ENCODE data around the gene PAK4.
"Not testable (repeated sequence)": the region's sequence is repeated elsewhere in the genome, so short reads cannot be mapped to it uniquely, and the experiment has no call there.

Gene PAK4

GRCh38 chr19:39125554-39126311 is at the start of gene PAK4:
TSS of gene PAK4 (plus strand) at chr19:39125786. CDS start at chr19:39169554, 43,768 bp downstream.
- peak; percentile 99 for DNase-seq

- no peak for DNase-seq
Measured at GRCh38 chr19:39077323-39077722, 48.3 kb upstream of the PAK4 start.

GRCh38 chr19:39078436-39079200 is 47.0 kb upstream of the PAK4 start:
- DNase-seq: no peak

GRCh38 chr19:39080431-39080830 is 45.2 kb upstream of the PAK4 start:
- DNase-seq: no peak

GRCh38 chr19:39082167-39082566 is 43.4 kb upstream of the PAK4 start:
- DNase-seq: no peak

GRCh38 chr19:39082745-39083598 is 42.6 kb upstream of the PAK4 start:
- DNase-seq: peak; percentile 16

GRCh38 chr19:39083599-39083982 is 42.0 kb upstream of the PAK4 start:
- DNase-seq: no peak

GRCh38 chr19:39083983-39084731 is 41.4 kb upstream of the PAK4 start, which contains the start of gene ACP7:
TSS of gene ACP7 (plus strand) at chr19:39084368. CDS start at chr19:39085270, 902 bp downstream.
- DNase-seq: peak; percentile 14

GRCh38 chr19:39084732-39085080 is 40.9 kb upstream of the PAK4 start:
- DNase-seq: no peak

GRCh38 chr19:39085392-39085791 is 40.2 kb upstream of the PAK4 start:
- no peak for DNase-seq

GRCh38 chr19:39086386-39086785 is 39.2 kb upstream of the PAK4 start:
- DNase-seq: no peak

- no peak for DNase-seq
Measured at GRCh38 chr19:39087907-39088686, 37.5 kb upstream of the PAK4 start.

GRCh38 chr19:39090016-39090415 is 35.6 kb upstream of the PAK4 start:
- not testable (repeated sequence) for DNase-seq

GRCh38 chr19:39090881-39091280 is 34.7 kb upstream of the PAK4 start:
- DNase-seq: no peak

GRCh38 chr19:39095799-39096540 is 29.6 kb upstream of the PAK4 start:
- DNase-seq: not testable (repeated sequence)

GRCh38 chr19:39097299-39097698 is 28.3 kb upstream of the PAK4 start:
- no peak for DNase-seq

GRCh38 chr19:39097721-39098120 is 27.9 kb upstream of the PAK4 start:
- DNase-seq: no peak

GRCh38 chr19:39098365-39099269 is 27.0 kb upstream of the PAK4 start:
- DNase-seq: no peak

GRCh38 chr19:39099341-39099740 is 26.2 kb upstream of the PAK4 start:
- DNase-seq: no peak

Data from eye (tissue), 1 donor.